HG03521 (cell line): ENCODE data around the gene MEIS2.
A peak's percentile ranks its signal among the peaks of the same experiment; 100 is the strongest.

Experiments
- ATAC-seq: cut with Tn5 transposase; IDR thresholded peaks from one replicate; pipeline ENCODE4 v1.9.1; 2021; ENCODE audit warnings: mild to moderate bottlenecking, moderate library complexity; ENCODE audit not compliant: unreplicated experiment

The MEIS2 gene

DNA sequence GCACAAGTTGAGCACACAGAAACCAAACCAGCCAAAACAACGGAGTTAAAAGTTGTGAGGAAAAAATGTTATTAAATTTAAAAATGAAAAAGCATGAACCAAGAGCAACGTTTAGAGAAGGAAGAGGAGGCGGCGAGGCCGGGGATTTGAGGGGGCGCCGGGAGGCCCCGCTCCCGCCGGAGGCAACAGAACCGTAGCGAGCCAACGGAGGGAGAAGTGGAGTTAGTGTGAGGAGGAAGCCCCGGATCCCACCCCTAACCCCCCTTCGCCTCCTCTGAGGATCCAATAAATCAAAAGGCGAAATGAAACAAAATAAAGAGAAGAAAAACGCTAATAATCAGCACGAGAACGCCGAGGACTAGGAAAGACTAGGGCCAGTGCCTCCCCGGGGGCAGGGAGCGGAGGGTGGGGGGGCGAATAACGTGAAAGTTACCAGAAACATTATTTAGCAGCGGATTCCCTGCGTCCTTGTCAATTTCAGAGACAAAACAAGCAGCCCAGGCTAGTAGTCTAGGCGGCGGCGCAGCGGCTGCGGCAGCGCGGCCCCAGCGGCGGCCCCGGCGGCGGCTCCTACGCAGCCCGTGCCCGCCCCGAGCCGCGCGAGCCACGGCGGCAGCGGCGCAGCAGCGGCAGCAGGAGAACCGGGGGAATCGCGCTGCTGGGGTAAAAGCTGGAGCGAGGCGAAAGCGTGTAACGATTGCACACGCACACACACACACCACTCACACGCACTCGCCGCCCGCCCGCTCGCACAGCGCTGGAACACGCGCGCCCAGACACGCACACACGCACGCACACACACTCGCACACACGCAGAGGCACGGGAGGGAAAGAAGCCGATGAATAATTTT lies 1.7 kb downstream of the MEIS2 start:
- ATAC-seq = peak; percentile 36

- ATAC-seq = no peak
Measured at GRCh38 chr15:37097144-37097919, 3.0 kb downstream of the MEIS2 start.

GRCh38 chr15:37096558-37097143 lies 3.7 kb downstream of the MEIS2 start:
- no peak for ATAC-seq

DNA sequence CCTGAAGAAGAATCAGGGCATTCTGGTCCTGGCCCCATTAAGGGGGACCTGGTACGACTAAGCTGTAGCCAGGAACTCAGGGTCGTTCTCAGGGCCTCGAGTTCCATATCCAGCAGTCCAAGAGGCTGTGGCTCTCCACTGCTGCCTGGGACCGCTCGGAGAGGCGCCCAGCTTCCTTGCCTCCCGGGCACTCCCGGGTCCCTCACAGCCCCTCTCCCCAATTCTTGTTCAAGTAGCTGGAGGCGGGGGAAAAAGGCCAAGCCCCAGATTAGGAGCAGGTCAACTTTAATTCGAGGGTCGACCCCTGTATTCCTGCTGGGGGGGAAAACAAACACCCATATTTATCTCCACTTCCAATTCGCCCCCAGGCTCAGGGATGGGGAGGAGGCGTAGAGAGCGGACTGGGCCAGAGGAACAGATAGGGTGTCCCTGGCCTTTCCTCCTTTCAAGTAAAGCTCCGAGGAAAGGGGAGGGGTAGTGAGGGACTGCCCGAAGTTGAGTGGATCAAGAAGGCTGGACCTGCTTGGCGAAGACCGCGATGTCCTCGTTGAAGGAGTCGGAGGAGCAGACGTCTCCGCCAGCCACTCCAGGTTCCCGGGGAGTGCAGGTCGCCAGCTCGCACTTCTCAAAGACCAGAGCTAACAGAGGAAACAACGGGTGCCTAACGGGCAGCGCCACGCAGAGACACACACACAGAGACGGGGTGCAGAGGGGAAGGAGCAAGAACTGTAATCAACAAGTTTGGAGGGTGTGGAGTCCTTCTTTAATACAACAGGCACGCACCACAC lies 4.4 kb downstream of the MEIS2 start:
- no peak for ATAC-seq

GRCh38 chr15:37094915-37095711 lies 5.2 kb downstream of the MEIS2 start:
- no peak for ATAC-seq

GRCh38 chr15:37094333-37094914 lies 5.9 kb downstream of the MEIS2 start:
- no peak for ATAC-seq

DNA sequence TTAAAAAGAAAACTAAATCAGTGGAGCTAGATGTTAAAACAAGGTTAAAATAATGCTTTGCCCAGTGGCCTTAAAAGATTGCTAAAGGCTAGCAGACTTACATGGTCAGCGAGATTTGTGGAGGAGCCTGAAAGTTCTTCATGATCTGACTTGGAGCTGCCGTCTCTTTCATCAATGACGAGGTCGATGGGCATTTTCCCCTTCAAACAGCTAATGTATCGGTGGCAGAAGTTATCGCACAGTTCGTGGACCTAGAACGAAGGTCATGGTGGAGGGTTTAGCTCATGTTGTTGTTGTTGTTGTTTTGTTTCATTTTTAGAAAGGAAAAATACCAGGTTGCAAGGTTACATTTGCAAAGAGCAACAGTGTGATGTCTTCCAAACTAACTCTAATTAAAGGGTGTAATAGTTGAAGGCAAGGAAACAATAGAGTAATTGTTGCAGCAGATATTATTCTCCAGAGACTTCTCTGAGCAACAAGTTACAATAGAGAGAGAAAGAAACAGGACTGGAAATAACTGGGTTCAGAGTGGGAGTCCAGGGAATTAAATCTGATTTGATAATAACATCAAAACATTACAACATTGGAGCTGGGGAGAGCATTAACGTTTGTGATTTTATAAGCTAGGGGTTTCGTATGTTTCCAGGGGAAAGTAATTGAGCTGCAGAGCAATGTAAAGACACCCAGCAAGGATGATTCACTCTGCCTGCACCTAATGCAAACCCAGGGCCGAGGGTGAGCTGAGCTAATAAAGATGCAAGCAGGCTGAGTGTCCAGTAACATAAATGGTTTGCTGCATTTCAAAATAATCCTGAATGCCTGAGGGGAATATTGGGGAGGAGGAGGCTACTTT lies 6.6 kb downstream of the MEIS2 start:
- no peak for ATAC-seq

DNA sequence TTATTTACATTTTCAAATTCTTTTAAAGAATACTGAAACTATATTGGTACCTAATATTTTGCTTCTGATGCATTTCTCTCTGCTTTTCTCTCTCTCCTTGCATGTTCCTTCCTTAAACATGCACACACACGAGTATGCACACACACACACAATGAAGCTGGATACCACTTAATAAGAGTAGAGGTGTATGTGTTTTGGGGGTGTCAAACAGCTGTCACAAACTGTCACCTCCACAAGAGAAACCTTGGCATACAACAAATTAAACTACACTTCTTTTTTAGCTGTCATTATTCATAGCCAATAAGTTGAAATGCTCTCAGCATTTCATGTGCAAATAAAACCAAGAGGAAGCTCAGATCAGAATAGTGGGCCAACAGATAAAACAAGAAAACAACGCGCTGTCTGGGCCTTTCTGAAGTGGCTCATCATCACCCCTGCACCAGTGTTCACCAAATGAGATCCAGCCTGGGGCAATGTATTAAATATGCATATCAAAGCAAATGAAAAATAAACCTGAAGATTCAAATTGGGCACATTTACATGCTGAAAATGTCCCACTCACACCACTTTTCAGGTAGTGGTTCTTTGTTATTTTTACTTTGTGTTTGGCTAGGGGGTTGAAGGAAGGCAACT lies 9.7 kb downstream of the MEIS2 start:
- no peak for ATAC-seq

- no peak for ATAC-seq
Measured at GRCh38 chr15:37088436-37088835, 11.9 kb downstream of the MEIS2 start.

GRCh38 chr15:37087131-37087588 lies 13.2 kb downstream of the MEIS2 start:
- ATAC-seq = no peak

DNA sequence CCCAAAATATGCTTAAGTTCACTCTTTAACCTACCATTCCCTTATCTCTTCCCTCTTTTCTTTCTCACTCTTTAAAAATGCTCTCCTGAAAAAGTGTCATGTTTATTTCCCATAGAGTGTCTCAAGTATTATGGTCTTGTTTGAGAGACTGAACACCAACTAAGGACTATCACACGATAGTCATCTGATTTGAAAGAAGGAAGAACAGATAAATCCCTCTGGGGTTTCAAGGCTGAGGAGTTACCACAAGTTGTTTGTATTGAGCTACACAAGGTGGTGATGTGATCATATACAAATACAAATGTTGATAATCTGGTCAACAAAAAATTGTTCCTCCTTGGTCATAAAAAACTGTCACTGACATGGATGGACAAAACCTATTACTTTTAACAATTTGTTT lies 13.8 kb downstream of the MEIS2 start:
- ATAC-seq = no peak

GRCh38 chr15:37086120-37086519 lies 14.2 kb downstream of the MEIS2 start:
- ATAC-seq = no peak

DNA sequence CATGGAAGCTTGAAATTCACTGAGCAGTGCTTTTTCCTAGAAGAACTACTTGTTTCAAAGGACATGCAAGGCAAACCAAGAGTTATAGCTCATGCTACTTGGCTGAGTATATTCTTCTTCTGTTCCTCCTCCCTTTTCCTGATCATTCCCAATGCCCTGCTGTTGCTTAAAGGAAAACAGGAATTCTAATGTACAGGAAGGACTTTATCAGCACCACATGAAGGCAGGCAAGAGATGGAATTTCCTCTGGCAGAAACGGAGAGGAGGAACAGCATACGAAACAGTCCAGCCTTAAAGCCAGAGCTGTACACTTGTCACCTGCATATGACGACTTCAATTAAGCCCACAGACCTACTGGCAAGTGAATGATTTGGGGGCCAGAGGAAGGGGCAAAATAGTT lies 15.7 kb downstream of the MEIS2 start:
- no peak for ATAC-seq

DNA sequence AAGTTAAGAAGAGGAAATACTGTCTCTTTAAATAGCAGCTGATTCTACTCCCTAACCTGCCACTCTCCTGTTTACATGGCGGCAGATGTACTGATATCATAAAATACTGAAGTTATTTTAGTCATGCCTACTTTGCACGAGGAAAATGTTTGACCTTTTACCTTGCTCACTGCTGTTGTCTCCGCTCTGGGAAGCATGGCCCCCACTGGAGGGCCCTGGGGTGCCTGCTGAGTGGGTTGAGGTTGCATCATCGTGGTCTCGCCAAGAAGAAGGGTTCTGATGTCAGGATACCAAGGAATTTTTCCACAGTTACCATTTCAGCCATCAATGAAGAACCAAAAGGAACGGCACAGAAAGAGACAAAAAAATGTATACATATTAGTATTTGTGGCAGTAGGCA lies 16.7 kb downstream of the MEIS2 start:
- ATAC-seq = no peak

DNA sequence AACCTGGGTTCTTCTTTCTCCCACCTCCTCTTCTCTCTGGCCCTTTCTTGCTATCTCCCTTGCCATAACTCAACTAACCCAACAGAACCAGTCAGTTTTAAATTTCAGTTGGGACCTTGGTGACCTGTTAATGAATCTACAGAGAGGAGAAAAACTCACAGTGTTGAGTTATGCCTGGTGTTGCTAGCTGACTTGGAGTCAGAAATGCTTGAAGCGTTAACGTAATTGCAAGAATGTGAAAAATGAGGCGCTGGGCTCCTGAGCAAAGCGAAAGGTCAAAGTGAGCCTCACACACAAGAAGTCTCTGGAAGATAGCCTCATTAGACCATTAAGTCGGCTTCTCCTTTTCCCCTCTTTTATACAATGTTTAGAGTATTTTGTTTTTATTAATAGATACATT lies 18.4 kb downstream of the MEIS2 start:
- ATAC-seq = no peak

GRCh38 chr15:37080261-37080921 lies 20.0 kb downstream of the MEIS2 start:
- no peak for ATAC-seq

- no peak for ATAC-seq
Measured at GRCh38 chr15:37079726-37080125, 20.6 kb downstream of the MEIS2 start.

DNA sequence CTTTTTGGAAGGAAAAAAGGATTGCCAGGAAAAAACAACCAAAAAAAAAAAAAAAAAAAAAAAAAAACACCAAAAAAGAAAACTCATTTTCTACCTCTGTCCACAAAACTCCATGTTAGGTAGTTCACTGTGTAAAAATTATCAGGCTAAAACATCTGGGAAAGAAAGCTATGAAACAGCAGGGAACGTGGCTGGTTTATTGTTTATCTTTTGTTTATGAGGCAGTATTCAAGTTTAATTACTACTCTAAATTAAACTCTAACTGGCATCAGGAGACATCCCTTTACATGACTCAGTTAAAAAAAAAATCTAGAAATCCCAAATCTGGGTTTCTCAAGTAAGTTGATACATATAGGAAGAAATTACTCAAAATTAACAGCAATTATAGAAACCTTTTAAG lies 21.8 kb downstream of the MEIS2 start:
- no peak for ATAC-seq
